HL-60/S4 (cell line): ENCODE results near the gene GOLT1A.

Experiments
- in situ Hi-C: fragments of 300-500 bp; cut with MboI; formaldehyde crosslinking; loops from 2 replicates; pipeline ENCODE4 v1.14.3; 2022; ENCODE audit warnings: low sequenced_read_pairs

GOLT1A gene

GRCh38 chr1:204162494-204163074, 51.2 kb downstream of the GOLT1A start:
- in situ Hi-C loops: loop anchor here (10.0 kb wide), 1 partner anchor 212 kb away; no protein-coding TSS in a partner anchor

- in situ Hi-C loops: loop anchor here (10.0 kb wide), 1 partner anchor 213 kb away; no protein-coding TSS in a partner anchor
Measured at GRCh38 chr1:204161609-204162493, 51.9 kb downstream of the GOLT1A start.

- in situ Hi-C loops: no loop called here
Measured at GRCh38 chr1:204157962-204158361, 55.8 kb downstream of the GOLT1A start.

GRCh38 chr1:204155881-204156280, 57.9 kb downstream of the GOLT1A start:
- in situ Hi-C loops: no loop called here

- in situ Hi-C loops: no loop called here
Measured at GRCh38 chr1:204154568-204155255, 59.1 kb downstream of the GOLT1A start.

GRCh38 chr1:204153667-204154066, 60.1 kb downstream of the GOLT1A start:
- in situ Hi-C loops: no loop called here

GRCh38 chr1:204152310-204153044, 61.3 kb downstream of the GOLT1A start:
- in situ Hi-C loops: no loop called here

GRCh38 chr1:204151552-204152309, 62.1 kb downstream of the GOLT1A start, which contains the start of gene ETNK2:
Gene ETNK2 (minus strand): TSS chr1:204152044. CDS start chr1:204151852, 192 bp downstream.
- in situ Hi-C loops: no loop called here

GRCh38 chr1:204150702-204151551, 62.9 kb downstream of the GOLT1A start:
- in situ Hi-C loops: no loop called here

- in situ Hi-C loops: loop anchor here (25.0 kb wide), 1 partner anchor 788 kb away; the partner anchor contains the start of gene FMOD
Measured at GRCh38 chr1:204149635-204150565, 63.9 kb downstream of the GOLT1A start.

- in situ Hi-C loops: loop anchor here (25.0 kb wide), 1 partner anchor 787 kb away; the partner anchor contains the start of gene FMOD
Measured at GRCh38 chr1:204149107-204149506, 64.7 kb downstream of the GOLT1A start.
